HG03045 (cell line): ENCODE measurements around the gene YDJC.
"Not testable (repeated sequence)": the region's sequence is repeated elsewhere in the genome, so short reads cannot be mapped to it uniquely, and the experiment has no call there.

Experiments
- ATAC-seq: cut with Tn5 transposase; IDR thresholded peaks from one replicate; pipeline ENCODE4 v1.9.1; 2021; ENCODE audit warnings: mild to moderate bottlenecking, moderate library complexity; ENCODE audit not compliant: unreplicated experiment

Gene YDJC

DNA sequence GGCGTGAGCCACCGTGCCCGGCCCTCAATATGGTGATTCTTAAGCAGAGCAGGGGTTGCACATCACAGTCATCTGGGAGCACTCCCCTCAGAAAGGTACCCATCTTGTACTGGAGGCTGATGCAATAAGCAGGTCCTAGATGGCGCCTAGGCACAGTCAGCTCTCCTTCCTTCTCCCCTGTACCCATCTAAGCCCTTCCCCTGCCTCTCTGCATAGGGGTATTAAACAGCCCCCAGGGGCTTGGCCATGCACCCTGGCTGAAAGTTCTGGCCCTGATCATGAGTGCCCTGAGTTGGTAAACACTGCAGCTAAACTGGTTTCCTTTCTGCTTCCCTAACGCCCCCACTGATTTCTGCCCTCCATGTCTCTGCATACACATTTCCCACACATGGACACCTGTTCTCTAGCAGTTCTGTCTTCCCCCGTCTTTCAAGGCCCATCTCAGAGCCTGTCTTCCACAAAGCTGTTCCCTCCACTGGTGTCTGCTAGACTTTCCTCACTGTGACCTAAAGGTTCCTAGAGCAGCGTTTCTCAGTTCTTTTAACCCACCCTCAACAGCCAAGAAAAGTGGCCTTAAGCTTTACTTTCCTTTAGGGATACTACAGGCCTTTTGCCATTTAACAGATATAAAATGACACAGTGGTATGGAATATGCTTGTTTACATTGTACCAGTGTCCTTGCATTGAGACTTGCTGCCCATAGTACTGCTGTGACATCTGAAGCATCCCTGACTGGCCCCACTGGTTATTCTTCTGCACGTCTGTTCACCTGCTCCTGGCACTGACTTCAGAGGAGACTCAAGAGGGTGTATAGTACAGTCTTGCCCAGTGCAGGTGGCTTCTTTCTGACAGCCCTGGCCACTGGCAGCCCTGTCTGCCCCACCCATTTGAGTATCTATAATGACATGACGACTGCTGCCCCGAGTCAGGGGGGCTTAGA, 46.8 kb downstream of the YDJC start:
- no peak for ATAC-seq

DNA sequence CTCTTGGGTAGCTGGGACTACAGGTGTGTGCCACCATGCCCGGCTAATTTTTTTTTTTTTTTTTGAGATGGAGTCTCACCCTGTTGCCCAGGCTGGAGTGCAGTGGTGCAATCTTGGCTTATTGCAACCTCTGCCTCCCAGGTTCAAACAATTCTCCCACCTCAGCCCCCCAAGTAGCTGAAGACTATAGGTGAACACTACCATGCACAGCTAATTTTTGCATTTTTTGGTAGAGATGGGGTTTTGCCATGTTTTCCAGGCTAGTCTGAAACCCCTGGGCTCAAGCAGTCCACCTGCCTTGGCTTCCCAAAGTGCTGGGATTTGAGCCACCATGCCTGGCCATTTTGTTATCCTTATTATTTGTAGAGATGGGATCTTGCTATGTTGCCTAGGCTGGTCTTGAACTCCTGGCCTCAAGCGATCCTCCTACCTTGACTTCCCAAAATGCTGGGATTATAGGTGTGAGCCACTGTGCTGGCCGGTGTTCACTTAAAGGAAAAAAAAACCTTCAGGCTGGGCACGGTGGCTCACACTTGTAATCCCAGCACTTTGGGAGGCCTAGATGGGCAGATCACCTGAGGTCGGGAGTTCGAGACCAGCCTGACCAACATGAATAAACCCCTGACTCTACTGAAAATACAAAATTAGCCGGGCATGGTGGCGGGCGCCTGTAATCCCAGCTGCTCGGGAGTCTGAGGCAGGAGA, 48.7 kb downstream of the YDJC start:
- not testable (repeated sequence) for ATAC-seq

DNA sequence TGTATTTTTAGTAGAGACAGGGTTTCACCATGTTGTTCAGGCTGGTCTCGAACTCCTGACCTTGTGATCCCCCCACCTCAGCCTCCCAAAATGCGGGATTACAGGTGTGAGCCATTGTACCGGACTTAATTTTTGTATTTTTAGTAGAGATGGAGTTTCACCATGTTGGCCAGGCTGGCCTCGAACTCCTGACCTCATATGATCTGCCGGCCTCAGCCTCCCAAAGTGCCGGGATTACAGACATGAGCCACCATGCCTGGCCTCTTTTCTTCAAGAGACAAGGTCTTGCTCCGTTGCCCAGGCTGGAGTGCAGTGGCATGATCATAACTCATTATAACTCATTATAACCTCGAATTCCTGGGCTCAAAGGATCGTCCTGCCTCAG, 49.2 kb downstream of the YDJC start:
- not testable (repeated sequence) for ATAC-seq

DNA sequence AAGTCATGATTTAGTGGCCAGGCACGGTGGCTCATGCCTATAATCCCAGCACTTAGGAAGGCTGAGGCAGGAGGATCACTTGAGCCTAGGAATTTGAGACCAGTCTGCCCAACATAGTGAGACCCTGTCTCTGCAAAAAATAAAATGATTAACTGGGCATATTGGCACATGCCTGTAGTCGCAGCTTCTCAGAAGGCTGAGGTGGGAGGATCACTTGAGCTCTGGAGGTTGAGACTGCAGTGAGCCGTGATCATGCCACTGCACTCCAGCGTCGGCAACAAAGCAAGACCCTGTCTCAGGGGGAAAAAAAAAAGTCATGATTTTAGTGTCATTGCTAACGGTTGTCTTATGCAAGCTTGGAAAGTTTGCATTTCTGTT, 50.4 kb downstream of the YDJC start:
- ATAC-seq, result no peak
